Activated T-helper 9 cell treated with anti-CD3 and anti-CD28 coated beads, Interleukin-2, amount 50 U/mL, for 16 hours (primary cell): ENCODE results near the gene FBXW7.

ENCODE experiments used
- DNase-seq: peaks from one replicate; pipeline ENCODE4 v3.0.0-alpha.2; 2020; ENCODE audit warnings: low read depth

The FBXW7 gene

DNA sequence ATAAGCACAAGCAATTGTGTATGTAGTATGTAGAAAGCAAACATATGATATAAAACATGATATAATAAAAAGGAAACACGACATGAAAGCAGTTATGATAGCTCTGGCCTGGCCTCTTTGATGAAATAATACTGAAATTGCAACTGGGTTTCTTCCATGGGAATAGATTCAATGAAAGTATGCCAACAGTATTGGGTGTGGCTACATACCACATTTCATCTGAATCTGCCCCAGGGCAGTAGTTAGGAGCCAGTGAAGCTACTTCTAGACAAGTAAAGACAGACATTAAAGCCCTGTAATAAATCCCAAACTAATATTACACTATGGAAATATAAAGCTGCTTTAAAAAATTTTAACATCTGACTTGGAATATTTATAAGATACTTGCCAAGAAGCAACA lies 207.3 kb downstream of the FBXW7 start:
- DNase-seq, result no peak

DNA sequence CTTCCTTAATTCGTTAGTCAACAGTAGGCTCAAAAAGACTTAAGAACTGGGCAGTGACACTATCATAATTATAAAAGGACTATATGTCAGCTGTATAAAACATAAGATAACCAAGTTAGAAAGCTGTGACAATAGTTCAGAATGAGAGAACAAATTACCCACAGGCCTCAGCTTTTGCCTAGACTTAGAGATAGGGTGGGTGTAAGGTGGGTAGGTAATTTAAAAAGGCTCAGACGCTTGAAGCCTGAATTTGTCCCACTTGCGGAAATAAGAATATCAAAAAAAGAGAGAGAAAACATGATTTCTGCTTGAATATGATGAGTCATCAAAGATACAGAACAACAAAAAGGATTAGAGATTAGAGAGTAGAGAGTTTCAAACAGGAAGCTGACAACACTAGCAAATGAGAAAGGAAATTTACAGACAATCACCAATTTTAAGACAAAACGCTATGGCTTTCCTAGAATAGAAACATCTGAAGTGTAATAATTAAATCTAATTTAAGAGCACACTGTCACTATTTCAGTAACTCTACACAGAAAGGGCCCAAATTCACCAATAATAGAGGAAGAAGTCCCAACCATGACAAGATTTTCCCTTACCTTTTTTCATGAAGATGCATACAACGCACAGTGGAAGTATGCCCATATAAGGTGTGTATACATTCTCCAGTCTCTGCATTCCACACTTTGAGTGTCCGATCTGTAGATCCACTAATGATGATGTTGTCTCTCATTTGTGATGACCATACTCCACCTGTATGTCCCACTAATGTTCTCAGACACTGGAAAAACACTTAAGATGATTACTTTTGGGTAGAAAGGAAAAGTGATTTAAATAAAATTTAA lies 208.1 kb downstream of the FBXW7 start:
- DNase-seq, result no peak

DNA sequence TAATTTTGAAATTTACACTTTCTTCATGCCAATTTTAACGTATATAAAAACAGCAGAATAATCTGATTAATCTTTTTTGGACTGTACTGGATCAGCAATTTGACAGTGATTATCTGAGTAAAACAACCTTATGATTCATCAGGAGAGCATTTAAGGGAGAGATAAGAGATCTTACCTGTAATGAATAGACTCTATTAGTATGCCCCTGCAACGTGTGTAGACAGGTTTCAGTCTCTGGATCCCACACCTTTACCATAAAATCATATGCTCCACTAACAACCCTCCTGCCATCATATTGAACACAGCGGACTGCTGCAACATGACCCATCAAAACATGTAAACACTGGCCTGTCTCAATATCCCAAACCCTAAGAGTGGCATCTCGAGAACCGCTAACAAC lies 210.1 kb downstream of the FBXW7 start:
- DNase-seq, result no peak

DNA sequence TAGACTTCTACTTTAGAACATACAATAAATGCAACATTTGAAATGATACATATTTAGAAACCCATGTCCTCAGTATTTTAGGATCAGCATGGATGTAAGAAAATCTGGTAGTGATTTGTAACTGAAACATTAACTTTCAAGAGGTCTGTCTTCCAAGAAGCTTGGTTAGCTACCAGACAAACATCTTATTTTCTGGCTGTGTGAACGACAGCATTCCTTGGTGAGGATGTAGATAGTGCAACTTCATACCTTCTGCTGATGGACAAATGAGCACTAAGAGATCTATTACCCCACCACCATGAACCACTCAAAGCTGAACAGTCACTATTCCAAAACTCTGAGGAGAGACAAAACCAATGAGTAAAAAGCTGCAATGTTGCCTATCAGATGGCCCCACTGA lies 212.7 kb downstream of the FBXW7 start:
- no peak for DNase-seq

DNA sequence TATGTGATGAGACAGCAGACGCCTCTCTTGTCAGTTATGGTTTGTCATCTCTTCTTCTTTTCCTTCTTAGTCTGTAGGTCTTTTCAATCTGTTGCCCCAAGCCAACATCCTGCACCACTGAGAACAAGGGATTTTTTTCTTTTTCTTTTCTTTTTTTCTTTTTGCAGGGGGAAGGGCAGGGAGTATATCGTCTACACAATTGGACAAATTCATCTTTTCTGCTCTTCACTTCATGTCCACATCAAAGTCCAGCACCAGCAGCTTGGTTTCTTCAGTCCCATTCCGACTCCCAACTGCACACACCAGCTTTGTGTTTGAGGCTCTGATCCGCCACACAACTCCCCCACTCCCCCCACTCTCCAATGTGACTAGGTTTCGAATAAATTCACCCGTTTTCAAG lies 213.2 kb downstream of the FBXW7 start:
- DNase-seq, result no peak

DNA sequence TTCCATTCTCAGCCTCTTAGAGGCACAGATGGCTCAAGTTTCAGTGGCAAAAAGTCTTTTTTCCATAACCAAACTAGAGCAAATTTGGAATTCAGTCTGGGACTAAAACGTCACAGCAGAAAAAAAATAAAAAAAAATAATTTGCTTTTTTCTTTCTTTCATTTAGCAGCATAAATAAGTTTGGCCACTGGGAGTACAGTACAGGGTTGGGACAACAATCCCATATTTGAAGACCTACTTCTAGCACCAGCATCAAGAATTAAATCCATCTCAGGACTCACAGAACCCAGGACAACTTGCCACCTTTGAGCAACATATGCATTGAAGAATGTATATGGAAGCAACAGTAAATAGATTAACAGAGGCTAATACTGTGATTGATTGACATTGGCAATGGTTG lies 214.0 kb downstream of the FBXW7 start:
- DNase-seq, result no peak

DNA sequence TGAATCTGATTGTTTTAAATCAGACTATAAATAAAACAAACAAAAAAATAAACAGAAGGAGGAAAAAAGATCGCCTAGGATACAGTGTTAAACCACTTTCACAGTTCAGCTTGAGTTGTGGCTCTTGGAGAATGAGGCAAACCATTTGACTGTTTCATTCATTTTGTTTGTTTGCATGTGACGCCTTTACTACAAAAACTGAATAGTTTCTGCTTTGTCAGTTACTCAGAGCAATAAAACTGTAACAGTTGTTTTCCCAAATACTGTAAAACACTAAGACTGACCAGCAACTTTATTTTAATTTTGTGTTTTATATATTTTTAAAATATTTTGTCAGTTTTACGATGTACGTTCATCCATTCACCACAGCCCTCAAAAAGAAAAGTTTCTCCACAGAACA lies 214.5 kb downstream of the FBXW7 start:
- DNase-seq, result no peak

DNA sequence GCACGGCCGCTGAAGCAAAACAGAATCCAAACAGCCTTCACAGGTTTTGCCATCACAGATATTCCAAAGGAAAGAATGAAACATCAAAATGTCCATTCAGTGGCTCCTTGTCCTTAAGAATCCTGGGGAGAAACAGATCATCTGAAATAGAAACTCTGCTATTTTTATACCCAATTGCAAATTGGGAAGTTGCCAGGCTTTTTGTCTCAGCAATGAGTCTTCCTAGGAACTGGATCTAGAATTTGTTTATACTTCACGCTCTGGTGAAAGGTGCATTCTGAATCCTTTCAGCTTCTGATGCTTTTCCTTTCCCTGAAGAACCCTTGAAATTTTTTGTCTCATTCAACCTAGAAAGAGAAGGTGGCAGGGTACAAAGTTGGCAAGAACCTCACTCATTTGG lies 218.9 kb downstream of the FBXW7 start:
- DNase-seq, result no peak

DNA sequence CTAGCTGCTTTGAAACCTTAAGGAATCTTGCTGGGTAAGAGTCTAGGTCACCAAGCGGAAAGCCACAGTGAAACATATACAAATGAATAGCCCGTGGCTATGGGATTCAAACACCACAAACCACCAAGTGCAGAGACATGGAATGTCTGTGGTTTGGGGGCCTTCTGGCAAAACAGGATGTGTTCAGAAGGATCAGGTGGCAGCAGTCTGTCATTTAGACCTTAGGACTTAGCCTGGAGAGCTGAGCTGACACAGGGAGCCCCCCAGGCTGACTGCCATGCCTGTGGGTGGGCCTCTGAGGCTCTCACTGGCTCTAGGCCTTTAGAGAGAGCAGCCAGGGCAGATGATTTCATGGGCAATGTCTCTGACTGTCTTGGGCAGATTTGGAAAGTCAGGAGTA lies 225.6 kb downstream of the FBXW7 start:
- DNase-seq, result no peak

DNA sequence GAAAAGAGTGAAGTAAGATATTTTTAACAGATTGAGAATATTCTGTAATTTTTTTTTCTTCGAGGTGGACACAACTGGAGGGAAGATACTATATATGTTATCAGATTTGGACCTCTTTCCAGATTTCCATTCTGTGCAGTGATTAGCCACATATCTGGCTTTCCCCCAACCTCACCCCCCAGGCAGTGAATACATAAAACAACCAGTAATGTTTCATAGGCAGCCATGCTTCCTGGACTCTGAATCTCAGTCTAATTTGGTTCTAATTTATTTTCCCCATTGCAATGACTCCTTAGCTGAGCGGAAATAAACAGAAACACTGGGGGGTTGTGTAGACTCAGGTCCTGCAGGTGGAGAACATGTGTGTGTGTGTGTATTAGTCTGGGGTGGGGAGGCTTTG lies 226.5 kb downstream of the FBXW7 start:
- no peak for DNase-seq

DNA sequence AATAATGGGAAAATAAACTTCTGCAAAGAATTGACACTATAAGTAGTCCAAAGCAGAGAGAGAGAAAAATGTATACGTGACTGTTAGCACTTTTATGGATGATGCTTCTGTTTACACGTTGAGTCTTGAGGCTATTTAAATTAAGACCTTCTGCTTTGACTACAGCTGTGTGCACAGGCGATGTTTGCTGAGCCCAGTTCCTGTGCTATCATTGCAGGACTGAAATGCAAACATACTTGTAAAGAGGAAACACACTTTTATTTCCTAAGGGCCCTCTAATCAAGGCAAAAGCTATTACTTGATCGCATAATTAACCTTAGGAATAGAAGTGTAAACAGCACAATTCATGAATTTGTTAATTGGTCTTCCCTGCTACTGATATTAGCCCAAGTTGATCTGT lies 226.9 kb downstream of the FBXW7 start:
- DNase-seq, result no peak

DNA sequence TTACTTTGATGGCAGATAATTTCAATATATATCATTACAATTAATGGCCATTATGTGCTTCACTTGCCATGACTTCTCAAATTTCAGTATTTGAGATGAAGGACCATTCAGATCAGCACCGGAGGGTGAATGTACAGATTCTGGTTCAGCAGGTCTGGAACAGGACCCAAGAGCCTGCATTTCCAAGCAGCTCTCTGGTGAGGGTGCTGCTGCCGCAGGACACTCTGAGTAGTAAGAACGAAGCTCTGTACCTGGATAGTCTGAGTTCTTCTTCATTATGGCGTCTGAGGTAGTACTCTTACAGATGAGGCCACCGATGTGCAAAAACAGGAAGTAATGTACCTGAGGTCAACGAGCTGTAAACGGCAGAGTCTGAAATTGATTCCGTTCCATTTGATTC lies 228.2 kb downstream of the FBXW7 start:
- DNase-seq, result no peak

DNA sequence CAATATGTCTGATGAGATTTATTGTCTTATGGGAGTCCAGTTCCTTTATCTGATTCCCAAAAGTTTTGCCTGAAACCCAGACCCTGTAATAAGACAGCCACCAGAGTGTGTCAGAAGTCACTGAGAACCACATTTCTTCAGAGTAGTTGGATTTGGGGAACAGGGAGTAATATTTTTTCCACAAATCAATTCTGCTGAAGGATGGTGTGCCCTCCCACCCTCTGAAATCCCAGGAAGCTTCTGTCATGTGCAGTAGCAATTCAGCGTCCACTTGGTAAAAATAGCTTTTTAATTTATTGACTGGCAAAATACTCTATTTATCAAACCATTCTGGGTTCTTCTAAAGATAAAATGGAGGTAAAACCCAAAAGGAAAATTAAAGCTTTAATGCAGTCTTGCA lies 229.4 kb downstream of the FBXW7 start:
- DNase-seq, result no peak

DNA sequence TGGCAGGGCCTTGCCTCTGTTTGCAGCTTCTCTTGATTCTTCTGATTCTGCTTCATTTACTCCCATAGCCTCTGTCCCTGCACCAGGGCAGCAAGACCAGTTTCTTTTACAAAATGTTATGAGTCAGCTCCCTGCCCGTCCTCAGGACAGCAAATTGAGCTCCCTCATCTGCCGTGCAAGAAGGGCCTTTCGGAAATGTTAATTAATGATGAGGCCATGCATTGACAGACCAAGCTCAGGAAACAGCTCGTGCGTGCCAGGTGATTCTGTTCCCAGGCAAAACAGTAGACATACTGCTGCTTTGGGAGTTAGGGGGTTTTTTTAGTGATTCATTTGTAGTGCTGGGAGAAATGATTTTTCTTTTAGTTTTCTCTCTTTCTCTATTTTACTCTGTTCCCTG lies 231.7 kb downstream of the FBXW7 start:
- no peak for DNase-seq

DNA sequence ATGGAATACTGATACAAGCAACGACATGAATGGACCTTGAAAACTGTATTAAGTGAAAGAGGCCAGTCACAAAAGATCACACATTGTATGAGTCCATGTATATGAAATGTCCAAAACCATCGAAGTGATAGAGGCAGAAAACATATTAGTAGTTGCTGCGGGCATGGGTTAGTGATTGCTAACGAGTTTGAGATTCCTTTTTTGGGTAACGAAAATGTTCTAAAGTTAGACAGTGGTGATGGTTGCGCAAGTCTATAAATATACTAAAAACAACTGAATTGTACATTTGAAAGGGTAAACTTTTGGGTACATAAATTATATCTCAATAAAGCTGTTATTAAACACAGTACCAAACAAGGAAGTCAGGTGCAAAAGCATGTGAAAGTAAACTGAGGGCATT lies 234.5 kb downstream of the FBXW7 start:
- DNase-seq, result no peak

DNA sequence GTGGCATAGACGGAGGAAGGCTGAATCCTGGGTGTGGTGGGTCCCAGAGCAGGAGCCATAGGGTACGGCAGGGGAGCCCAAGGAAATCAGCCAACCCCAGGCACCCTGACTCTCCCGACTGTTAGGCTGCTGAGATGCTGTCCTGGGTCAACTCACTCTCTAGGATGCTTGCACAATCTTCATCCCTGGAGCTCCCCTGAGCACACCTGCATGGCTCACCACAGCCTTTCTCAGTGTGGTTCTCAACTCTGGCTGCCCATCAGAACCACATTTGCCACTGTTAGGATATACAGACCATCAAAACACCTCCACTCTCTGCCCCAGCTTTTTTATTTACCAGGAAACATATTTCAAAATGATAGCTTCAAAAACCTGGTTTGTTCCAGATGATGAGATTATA lies 236.3 kb downstream of the FBXW7 start:
- no peak for DNase-seq

DNA sequence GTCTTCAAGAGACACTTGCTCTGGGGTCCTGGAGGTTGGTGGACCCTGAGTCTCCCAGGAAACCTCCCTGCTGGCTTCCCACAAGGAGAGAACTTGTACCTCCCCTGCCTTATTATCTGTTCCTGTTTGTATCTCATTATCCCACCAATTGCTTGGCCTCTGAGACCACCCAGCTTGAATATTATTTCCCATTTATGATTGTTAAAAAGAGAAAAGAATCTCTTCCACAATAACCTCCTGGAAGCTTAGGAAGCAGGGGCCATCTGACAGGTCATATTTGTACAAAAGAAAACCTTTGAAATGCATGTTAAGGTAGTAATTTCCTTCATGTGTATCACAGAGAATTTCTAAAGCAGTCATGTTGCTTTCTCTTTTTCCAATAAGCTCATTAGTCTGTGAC lies 239.5 kb downstream of the FBXW7 start:
- no peak for DNase-seq

DNA sequence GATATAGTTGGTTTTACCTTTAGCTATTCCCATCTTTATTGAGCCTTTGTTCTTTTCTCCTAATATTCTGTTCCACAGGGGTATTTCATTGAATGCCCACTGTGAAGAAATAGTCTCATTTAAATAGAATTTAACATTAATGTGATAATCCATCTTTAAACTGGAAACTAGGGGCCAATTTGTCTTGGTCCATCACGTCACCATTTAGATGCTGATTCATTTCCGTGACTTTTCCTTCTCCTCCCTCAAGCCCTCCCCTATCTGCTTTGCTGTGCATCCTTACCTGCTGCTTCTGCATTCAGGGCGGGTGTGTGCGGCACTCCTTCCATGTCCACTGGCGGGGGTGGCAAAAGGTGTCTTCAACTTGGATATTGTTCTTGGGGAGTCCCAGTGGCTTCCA lies 241.1 kb downstream of the FBXW7 start:
- no peak for DNase-seq

DNA sequence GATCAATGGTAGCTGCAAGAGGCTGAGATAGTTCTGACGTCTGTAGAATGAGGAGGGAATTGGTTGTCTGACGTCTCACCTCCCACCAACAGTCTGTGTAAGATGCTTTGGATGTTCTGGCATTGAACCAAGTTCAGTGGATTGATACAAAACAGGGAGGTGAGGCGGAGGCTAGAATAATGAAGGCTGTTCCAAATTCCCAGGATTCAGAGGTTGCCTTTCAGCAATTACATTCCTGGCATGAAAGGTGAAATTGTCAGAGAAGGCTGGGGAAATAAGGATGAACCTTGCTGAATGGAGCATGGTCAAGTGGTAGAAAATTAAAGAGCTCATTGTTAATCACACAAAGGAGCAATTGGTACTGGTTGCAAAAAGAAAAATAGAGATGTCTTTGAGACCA lies 241.6 kb downstream of the FBXW7 start:
- DNase-seq, result no peak

DNA sequence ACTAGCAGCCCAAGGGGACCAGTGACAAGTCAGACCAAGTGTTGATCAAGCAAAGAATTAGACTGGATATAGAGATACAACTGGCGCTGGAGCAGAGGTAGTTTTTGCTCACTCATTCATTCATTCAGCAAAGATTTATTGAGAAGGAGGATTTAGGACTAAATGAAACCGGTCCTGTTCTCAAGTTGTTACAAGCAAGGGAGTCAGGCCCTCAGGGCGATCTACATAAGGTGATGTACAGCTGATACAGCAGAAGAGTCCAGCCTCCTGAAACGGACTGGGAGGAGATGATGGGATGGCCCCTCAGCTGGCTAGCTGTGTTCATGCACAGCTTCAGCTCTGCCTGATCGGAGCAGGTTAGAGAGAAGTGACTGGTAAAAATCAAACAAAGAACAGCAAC lies 242.4 kb downstream of the FBXW7 start:
- no peak for DNase-seq

DNA sequence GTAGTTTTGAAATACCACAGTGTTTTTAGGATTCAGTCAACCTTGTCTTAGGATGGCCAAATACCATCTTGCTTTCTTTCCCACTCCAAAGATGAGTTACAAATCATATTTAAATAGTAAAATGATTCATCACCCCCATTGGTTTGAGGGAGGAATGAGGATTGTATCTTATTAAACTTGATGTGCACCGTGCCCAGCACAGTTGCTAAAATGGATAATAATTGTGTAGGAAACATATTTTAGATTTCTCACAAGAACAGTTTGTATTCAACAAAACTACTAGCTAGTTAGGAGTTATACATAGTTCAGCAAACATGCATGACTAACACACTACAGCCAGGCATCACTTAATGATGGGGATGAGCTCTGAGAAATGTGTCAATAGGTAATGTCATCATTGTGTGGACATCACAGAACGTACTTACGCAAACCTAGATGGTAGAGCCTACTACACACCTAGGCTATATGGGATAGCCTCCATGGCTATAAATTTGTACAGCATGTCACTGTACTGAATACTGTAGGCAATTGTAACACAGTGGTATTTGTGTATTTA lies 245.4 kb downstream of the FBXW7 start:
- DNase-seq, result no peak

DNA sequence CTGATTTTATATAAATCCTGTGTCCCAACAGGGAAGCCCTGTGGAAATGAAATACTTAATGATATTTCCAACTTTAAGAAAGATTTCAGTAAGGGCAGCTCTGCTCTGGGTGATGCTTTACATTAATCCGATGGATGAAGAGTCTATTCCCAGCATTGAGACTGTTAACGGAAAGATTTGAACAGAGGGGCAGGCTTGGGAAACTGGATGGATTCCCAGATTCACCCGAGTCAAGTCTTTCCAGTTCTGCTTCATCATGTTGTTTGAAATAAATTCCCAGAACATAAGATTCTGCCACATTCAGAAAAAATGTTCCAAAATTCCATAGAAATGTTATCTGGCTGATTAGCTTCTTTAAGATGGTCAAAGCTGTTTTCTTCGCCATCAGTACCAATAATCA lies 246.0 kb downstream of the FBXW7 start:
- no peak for DNase-seq

DNA sequence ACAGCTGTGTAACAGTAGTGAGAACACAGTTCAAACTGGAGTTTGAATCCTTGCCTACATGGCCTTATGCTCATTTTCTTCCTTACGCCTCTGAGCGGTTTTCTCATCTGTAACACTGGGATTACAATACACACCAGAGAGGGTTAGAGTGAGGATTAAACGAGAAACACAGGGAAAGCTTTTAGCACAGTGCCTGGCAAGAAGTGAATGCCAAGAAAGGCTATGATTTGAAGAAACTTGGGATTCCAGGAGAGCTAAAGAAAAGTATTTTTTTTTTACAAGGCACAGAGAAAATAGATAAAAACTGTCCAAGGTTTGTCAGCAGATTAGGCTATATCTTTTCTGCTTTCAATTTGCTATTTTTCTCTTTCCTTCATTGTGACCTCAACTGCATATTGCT lies 246.4 kb downstream of the FBXW7 start:
- DNase-seq, result no peak

DNA sequence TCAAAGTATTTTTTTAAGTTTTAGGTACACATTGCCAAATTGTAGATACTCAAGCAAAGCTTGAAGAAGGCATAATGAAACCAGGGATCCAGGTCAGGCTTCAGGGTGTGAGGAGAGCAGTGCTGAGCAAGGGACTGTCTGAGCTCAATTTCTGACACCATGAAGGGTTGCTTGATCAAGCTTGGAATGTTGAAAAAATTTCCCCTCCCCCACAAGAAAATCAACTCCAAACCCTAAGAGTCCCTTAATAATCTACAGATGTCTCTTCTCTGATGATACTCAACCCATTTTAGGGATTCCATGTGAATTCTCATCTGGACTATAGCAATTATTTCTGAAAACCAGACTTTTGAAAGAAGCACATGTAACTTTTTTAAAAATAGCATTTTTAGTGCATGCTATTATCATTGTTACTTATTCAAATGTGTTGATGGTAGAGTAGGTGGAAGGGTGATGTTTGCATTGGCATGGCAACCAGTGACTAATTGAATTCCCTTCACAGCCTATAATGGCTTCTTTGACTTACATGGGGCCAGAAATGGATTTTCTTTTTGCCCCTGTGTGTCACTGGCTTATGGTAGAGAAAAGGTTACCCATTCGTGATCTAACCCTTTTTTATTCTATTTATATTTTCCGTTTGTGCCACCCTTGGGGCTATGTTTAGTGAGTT lies 252.0 kb downstream of the FBXW7 start:
- DNase-seq, result no peak
